GM21786 (cell line): ENCODE measurements around the gene RERE.

ENCODE experiments used
- ATAC-seq: cut with Tn5 transposase; IDR thresholded peaks from one replicate; pipeline ENCODE4 v1.9.1; 2021; ENCODE audit not compliant: unreplicated experiment

RERE gene

DNA sequence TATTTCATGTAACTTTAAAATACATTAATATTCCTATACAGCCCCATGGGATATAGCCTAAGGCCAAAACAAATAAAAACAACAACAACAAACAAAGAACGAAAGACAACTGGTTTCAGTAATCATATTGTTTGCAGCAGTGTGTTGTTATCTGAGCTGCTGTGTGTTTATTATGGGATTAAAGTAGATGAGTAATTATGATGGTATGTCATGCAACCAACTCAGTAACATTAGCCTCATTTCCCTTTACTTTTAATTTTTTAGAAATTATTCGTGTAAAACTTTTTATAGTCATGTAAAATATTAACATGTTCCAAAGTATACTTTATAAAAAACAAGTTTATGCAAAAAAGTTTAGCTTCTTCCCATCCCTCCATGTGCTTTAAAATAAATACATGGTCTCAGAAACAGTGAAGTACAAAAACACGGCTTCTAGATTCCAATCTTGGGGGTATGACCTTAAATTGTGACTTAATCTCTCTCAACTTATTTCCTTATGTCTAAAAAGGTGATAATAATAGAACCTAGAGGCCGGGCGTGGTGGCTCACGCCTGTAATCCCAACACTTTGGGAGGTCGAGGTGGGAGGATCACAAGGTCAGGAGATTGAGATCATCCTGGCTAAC, 323.4 kb downstream of the RERE start:
- ATAC-seq = no peak

DNA sequence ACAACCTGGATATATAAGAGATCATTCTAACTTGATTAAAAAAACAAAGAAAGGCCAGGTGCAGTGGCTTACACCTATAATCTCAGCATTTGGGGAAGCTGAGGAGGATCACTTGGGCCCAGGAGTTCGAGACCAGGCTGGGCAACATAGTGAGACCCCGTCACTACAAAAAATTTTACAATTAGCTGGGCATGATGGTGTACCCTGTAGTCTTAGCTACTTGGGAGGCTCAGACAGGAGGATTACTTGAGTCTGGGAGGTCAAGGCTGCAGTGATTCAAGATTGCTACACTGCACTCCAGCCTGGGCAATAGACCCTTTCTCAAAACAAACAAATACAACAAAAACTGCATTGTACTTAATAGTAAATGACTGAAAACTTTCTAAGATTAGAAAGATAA, 330.2 kb downstream of the RERE start:
- ATAC-seq = no peak

DNA sequence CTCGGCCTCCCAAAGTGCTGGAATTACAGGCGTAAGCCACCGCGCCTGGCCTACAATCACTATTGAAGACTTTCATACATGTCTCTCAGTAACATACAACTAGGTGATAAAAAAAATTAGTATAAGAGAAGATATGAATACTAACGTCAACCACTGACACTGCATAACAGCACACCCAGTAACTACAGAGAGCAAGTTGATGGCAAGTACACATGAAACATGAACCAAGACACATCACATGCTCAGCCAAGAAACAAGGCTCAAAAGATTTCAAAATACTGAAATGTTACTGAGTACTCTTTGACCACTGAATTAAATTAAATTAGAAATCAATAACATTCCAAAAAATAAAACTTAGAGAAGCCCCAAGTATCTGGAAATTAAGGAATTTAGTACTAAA, 331.4 kb downstream of the RERE start:
- no peak for ATAC-seq

DNA sequence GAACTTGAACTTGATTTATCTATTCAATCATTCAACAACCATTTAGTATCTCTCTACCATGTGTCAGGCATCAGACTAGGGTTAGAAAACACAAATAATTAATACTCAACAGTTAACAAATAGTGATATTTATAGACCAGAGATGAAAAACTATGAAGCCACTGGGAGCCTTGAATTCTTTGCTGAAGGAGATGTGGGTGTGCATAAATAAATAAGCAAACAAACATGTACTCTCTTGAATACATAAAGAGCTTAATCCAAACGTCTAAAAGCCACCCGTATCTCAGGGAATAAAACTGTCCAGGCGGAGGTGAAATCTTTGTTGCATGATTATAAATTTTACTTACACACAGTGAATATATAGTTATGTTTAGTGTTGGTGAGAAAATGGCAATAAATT, 333.9 kb downstream of the RERE start:
- ATAC-seq = no peak

DNA sequence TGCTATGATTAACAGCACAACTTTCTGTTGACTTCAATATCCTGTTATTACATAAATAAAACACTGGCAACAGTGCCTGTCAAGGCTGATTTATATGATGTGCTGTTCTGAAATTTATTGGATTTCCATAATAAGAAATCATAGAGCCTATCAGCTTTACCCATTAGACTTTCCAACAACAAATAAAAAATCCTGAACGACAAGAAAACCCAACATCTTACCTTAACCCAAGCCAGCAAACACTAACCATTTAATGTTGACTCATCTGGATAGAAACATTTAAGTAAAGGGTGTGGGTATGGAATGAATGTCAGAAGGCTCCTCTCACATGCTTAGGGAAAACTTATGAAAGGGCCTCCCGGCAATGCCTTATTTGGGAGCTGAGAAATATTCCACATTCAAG, 334.5 kb downstream of the RERE start:
- ATAC-seq = no peak

DNA sequence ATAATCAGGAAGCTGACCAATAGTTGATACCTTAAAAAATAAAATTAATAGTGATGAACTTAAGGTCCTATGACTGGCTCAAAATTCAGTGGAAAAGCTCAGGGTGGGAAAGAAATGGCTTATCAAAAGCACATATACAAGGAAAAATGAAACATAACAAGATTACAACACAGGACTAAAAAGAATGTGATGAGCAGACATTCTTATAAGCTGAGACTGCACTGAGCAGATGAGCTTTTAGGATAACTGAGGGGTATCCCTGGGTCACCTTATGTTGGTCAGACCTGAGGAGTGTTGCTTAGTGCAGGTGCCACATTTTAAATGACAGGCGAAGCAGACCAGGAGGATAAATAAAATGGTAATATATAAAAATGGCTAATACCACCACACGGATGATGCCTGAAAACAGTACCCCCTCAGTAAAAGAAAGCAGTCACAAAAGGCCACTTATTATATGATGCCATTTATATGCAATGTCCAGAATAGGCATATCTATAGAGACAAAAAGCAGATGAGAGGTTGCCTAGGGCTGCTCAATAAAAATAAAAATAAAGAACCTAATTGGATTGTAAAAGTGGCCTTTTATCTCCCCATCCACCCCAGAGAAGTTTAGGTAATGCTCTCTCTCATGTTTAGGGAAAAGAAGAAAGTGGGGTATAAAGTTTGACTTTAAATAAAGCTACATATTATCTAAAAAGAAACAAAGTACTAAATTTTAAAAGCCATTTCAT, 335.6 kb downstream of the RERE start:
- ATAC-seq = no peak

DNA sequence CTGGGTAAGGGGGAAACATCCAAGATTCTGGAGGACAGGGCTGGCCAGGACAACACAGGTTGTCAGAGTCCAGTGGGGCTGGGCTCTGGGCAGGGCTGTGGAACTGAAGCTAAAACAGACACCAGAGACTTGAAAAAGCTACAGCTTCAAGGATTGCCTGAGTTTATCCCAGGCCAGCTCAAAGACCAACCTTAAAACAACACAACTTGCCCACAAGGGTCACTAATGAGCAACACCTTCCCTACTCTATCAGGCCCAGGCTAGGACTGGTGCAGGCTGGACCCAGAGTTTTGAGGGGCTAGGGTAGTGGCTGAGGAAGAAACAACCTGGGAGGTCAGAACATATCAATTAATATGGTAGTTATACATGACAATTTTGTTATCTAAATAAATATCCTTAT, 338.9 kb downstream of the RERE start:
- ATAC-seq = no peak

DNA sequence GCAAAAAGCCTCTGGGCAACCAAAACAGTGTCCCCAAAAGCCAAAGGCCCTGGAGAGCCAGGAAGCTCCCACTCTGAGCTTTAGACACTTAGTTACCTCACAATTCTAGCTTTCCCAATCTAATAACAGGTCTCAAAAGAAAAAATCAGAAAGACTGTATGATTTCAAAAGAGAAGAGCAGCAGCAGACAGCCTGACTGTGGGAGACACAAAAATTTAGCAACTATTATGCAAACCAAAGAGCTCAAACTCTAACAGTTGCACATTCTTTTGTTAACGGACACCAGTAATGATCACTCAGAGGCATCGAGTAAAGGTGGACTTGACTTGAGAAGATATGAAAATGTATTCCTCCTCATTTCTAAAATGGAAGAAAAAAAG, 339.5 kb downstream of the RERE start:
- ATAC-seq = no peak

DNA sequence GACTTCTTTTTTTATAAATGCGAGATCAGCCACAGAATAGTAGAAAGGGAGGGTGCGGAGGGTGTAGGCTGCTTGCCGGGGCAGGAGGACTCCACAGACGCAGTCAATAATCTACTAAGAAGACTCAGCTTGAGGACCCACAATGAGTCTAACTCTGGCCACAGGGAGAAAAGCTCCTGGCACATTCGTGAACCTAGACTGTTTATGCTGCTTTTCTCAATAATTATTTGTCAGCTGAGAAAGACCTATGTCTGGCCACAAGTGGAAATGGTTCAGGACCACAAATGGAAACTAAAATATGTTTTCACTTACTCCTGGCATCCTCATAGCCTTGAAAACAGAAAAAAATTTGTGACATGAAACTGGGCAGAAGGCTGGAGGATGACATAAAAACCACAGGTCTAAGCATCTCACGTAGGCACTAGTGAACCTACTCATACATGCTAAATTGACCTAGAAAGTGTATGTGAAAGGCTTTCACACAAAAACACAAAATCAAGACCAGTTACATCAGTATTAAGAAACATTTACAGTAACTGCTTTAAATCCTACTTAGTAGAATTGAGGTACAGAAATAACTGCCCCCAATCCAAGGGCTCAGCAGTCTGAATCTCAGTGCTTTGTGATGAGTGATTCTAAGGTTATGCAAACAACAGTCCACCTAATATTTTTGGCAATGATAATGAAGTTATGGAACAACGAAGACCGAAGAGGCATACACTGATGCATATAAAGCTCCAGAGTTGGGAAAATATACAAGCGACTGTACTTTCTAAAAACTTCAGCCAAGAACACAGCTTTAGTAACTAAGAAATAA, 340.1 kb downstream of the RERE start:
- ATAC-seq = peak; percentile 72

DNA sequence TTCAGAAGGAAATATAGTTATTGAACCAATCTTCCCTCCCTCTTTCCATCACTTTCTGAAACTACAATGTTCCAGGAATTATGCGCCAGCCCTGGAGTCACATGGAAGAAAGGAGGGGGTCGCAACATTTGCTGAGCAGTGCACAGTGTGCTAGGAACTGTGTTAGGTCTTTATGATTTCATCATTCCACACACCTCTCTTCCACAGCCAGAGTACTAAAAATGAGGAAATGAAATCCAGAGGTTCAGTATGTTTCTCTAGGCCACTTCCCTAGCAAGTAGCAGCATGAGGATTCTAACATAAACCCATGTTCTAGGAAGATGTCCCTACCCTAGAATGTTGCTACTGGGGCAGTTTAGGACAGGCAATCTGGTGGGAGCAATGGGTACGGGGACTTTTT, 341.4 kb downstream of the RERE start:
- ATAC-seq = no peak

DNA sequence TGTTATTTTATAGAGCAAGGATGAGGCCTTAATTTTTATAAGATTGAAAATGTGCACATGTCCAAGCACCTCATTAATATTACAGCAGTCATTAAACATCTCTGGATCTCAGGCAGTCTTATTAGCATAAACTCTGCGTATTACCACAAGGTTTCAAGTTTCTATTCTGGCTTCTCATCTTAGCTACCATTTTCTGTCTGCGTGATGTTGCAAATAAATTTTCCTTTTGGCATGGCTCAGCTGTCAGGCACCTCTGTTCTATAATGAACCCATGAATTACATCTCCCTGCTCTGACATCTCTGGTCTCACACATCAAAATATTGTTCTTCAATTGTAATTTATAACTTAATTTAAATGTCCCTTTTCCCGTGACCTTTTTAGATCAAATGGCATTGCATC, 343.1 kb downstream of the RERE start:
- ATAC-seq = no peak

DNA sequence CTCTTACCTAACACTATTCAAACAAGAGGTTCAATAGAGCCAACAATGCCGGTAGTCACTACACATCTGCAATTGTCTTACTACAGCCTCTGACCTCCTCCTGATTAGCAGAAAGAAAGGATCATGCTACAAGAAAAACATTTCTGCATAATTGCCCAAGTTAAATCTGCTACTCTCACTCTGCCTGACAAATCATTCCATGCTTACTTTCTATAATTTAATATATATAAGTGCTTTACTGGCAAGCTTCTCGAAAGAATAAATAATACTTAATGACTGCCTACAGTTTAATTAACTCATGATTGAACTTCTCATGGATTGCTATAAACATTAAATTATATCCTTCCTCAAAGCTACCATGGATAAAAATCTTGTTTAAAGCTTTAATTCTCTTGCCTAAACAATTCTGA, 343.5 kb downstream of the RERE start:
- ATAC-seq = no peak

DNA sequence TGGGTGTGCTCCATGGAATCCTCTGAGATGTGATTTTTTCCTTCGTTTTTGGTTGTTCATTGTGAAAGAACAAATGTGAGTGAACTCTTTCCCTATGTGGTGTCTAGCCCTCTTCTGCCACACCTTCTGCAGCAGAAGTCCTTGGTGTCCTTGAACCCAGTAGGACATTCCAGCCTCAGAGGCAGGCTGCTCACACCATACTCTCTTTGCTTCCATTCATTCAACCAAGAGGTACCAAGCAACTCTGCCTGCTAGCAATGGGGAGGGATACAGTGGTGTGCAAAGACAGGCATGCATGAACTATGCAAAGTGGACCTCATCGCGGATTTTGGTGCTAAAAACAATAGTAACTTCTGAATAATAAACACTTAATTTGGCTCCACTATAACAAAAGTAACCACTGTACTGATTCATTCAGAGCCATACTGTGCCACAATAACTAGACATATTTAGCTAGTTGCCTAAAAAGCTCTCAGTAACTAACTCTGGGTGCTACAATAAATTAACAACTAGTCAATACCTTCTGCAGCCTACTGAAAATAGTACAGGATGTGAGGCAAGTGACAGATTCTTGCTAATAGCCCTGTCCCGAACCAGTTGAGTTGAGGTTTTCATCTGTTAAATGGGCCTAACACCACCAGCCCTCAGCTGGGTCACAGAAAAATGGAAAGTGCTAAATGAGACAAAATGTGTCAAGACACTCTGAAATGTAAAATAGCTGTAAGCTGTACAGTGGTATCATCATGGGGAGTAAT, 344.1 kb downstream of the RERE start:
- ATAC-seq = no peak

DNA sequence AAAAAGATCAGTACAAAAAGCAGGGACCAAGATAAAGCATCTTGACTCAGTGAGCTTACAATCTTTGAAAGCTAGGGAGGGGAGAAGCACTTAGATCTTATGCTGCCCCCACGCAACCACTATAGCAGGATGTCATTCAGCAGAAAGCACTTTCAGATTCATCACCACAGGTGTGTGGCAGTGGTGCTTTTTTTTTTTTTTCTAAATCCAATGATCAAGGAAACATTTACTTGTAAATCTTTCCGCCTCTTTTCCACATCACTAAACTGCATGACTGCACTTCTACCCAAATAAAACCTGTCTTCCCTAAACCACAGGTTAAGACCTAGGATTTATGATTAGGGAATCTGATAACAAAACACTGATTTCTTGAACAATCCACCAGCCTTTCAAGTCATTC, 344.8 kb downstream of the RERE start:
- no peak for ATAC-seq

DNA sequence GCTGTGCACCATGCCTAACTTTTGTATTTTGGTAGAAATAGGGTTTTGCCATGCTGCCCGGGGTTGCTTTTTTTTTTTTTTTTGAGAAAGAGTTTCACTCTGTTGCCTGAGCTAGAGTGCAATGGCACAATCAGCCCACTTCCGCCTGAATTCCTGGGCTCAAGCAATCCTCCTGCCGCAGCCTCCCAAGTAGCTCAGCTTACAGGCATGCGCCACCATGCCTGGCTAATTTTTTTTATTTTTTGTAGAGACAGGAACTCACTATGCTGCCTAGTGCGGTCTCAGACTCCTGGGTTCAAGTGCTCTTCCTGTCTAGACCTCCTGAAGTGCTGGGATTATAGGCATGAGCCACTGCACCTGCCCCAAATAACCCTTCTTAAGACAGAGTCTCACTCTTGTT, 346.0 kb downstream of the RERE start:
- ATAC-seq = no peak

DNA sequence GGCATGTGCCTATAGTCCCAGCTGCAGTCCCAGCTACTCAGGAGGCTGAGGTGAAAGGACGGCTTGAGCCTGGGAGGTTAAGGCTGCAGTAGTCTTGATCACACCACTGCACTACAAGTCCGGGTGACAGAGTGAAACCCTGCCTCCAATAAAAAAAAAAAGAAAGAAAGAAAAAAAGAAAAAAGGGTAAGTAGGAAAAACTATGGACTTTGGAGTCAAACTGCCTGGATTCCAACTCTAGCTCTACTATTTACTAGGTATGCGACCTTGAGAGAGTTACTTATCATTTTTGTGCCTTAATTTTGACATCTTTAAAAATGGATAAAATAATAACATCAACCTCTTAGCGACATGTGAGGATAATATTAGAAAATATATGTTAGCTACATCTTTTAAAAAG, 348.7 kb downstream of the RERE start:
- no peak for ATAC-seq

DNA sequence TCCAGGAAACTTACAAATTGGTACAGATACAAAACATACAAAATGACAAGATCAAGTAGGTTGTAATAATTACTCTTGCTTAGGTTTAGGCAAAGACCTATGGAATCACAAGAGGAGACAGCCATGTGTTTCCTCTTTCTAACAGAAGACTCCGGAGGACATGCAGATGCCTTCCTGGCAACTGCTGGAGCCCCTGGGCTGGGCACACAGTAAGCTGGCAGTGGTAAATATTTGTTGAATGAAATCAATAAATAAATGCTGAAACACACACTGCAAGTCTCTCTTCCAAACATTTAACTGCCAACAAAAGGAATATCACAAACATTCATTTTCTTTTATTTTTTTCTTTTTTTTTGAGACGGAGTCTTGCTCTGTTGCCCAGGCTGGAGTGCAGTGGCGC, 350.1 kb downstream of the RERE start:
- ATAC-seq = no peak

DNA sequence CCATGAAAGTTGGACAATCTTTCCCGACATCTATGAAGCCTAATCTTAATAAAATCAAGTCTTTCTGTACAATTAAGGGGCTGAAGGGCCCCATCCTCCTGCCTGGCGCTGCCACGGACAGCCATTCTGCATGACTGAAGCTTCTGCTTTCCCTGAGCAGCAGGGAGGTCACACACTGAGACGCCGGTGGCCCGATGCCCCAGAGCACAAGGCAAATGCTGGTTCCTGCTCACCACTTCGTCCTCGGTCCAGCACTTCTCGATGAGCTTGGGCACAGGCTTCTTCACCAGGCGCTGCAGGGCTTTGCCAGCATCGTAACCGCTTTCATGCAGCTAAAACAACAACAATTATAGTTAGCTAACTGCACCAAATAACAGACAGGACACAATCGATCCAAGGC, 351.7 kb downstream of the RERE start:
- no peak for ATAC-seq

DNA sequence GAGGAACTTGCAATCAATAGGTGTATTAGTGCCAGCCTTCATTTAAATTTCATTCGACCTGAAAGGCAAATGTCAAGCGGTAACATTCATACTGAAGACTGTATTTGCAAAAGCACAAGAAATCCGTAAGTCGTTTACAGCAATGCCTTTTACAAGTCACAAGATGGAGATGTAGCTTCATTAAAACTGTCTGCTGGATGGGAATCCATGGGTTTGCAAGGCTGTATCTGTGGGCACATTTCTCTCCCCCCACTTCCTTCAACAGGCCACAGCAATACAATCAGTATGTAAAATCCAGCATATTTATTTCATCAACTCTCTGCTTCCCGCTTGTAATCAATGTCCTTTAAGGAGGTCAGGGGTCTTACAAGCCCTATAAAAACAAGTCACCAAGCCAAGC, 352.4 kb downstream of the RERE start:
- no peak for ATAC-seq

DNA sequence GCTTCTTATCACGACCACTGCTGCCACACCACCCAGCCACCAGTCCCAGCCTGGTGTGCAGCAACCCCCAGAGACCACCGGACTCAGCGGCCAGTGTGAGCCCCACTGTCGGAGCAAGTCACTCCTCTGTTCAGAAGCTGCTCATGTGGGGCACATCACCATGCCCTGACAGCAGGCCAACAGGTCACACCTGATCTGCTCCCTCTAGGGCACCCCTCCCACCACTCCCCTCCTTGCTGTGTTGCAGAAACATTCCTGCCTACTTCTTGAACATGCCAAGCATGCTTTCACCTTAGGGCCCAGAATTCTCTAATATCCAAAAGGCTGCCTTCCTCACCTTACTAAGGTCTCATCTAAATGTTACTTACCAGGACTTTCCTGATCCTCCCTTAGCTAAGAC, 353.1 kb downstream of the RERE start:
- ATAC-seq = no peak

DNA sequence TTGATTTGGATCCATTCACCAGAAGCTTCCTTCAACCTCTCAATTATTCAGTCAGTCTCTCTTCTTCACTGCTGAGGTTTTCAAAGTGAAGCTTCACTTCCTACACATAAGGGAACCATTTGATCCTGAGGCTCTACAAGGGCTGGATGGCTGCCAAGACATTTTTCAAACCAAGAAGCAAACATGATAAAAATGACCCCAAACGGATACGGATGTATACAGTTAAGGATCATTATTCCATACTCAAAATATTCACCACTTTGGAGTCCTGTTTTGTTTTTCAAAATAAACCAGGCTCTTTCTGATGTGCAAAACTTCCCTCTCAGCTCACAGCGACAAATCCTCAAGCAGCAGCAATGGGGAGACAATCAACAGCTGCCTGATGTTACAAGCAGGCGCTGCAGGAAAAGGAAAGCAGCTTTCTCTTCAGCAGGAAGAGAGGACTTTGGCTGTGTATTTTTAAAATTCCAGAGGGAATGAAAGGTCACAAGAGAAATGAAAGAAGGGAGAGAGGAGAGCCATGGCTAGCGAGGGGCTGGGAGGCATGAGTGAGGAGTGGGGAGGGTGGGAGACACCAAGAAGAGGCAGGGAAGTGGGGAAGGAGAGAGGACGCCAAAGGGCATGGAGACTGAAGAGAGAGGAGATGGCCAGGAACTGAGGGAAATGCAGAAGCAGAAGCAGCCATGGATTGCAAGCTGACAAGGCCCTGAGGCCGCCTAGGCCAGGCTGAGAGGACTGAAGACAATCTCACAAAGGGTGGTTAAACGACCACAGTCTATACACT, 354.1 kb downstream of the RERE start:
- ATAC-seq = no peak
